MM.1S (cell line): Measurements from ENCODE around the gene NME1.

Experiments used
- CTCF ChIP-seq: fragments of 300-600 bp; sonication (generic); IDR thresholded peaks from 2 replicates; pipeline ENCODE4 v1.5.1; 2016; ENCODE audit warnings: antibody characterized with exemption, low read length, mixed read lengths
- EZH2 ChIP-seq: fragments of 300-600 bp; sonication (generic); optimal IDR thresholded peaks from 2 replicates; pipeline ENCODE3; 2017; ENCODE audit warnings: low read depth, mild to moderate bottlenecking, antibody characterized with exemption, low read length, mixed read lengths

- no peak for TF ChIP-seq CTCF
- no peak for TF ChIP-seq EZH2
These were observed 50.5 kb downstream of the NME1 start for GRCh38 chr17:51203838-51204237.
